GM12891 (cell line): ENCODE data around the gene CLEC11A.

Source experiments
- DNase-seq: peaks from one replicate; pipeline ENCODE4 v3.0.0; 2011; ENCODE audit warnings: low spot score; ENCODE audit not compliant: insufficient read length
- FAIRE-seq: peaks from 2 replicates; lab custom pipeline; 2011; peaks lifted over from hg19 to GRCh38; lab: Jason Lieb, UNC
- PAX5 ChIP-seq: IDR thresholded peaks from 2 replicates; pipeline ENCODE4 v1.6.1; 2011; ENCODE audit warnings: low read length, moderate library complexity, mild to moderate bottlenecking; ENCODE audit not compliant: insufficient read depth, severe bottlenecking
- POLR2A ChIP-seq: IDR thresholded peaks from 2 replicates; pipeline ENCODE4 v1.6.1; 2011; ENCODE audit warnings: low read depth, low read length, control low read depth
- POLR2AphosphoS5 ChIP-seq: IDR thresholded peaks from 2 replicates; pipeline ENCODE4 v1.6.1; 2011; ENCODE audit warnings: low read depth, low read length, control low read depth
- POU2F2 ChIP-seq: IDR thresholded peaks from 2 replicates; pipeline ENCODE4 v1.6.1; 2011; ENCODE audit warnings: low read depth, mild to moderate bottlenecking, control low read depth, low read length, moderate library complexity
- SPI1 ChIP-seq: IDR thresholded peaks from 2 replicates; pipeline ENCODE4 v1.6.1; 2011; ENCODE audit warnings: low read depth, low read length, control low read depth
- TAF1 ChIP-seq: IDR thresholded peaks from 2 replicates; pipeline ENCODE4 v1.6.1; 2011; ENCODE audit warnings: low read depth, low read length, control low read depth

The CLEC11A gene

GRCh38 chr19:50703915-50704796 lies 19.0 kb upstream of the CLEC11A start:
- FAIRE-seq: no peak
- TF ChIP-seq TAF1: no peak
- no peak for DNase-seq

- TF ChIP-seq POLR2A (no peak), PAX5 (no peak), POLR2AphosphoS5 (no peak)
- FAIRE-seq: peak; percentile 71
These were observed 17.6 kb upstream of the CLEC11A start for GRCh38 chr19:50705422-50706019.

DNA sequence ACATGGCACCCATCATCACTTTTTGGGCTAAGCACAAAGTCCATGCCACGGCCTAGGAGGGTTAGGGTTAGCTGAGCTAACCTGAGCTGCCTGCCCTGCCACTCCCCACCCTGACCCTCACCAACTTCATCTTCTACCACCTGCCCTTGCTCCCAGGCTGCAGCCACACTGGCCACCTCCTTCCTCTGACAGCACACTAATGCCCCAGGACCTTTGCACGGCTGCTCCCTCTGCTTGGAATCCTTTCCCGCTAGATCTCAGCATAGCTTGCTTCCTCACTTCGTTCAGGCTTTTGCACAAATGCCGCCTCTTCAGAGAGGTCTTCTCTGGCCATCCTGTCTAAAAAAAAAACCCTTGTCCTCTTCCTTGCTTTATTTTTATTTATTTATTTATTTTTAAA lies 16.8 kb upstream of the CLEC11A start:
- TF ChIP-seq POU2F2 (no peak), POLR2AphosphoS5 (no peak), POLR2A (no peak), PAX5 (no peak)
- FAIRE-seq: no peak

More at GRCh38 chr19:50705422-50706019, 17.6 kb upstream of the CLEC11A start:
- peak; percentile 68 for DNase-seq

DNA sequence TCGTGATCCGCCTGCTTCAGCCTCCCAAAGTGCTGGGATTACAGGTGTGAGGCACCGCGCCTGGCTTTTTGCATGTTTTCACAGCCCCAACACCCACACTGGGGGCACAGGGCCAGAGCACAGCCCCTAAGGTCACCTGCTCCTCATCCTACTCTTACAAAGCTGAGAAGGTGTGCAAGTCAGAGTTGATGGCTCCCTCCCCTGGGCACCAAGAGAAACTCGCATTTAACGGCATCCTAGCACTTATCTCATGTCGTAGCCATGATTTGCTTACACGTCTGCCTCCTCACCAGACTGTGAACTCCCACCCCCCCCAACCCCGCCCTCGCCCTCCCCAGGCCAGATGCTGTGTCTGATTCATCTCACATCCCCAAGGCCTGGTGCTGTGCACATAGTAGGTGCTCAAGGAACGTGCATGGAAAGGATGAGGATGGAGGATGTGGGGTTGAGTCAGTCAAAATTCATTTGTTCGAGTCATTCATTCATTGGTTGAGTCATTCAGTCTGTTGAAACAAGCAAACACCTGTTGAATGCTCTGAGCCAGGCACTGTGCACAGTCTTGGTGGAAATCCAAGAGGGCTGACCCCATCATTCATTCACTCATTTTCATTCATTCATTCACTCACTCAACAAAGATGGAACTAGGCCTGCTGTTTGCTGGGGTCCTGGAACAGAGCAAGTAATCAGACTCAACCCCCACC lies 14.8 kb upstream of the CLEC11A start:
- FAIRE-seq: no peak
- TF ChIP-seq POLR2A (no peak), POU2F2 (no peak), POLR2AphosphoS5 (no peak), SPI1 (no peak), PAX5 (no peak), TAF1 (no peak)

More for the DNA sequence above, 16.8 kb upstream of the CLEC11A start:
- DNase-seq: no peak

DNA sequence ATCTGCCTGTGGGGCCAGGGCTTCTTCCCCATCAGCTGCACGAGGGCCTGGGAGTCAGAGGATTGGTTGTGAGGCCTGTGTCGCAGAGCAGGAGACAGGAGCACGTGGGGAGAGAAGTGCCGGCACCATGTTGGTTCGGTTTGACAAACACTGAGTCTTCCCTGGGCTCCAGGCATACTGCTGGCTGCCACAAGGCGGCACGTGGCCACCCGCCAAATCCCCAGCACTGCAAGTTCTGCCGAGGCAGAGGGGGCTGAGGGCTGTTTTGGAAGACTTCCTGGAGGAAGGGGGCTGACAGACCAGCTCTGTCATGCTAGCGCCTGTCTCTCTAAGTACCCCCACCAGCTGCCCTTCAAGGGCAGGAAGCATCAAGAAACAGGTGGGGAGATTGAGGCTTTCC lies 13.1 kb upstream of the CLEC11A start:
- no peak for FAIRE-seq
- DNase-seq: no peak
- TF ChIP-seq POU2F2 (no peak), PAX5 (no peak), POLR2AphosphoS5 (no peak), TAF1 (no peak), SPI1 (no peak), POLR2A (no peak)

More for the DNA sequence above, 14.8 kb upstream of the CLEC11A start:
- DNase-seq: no peak

DNA sequence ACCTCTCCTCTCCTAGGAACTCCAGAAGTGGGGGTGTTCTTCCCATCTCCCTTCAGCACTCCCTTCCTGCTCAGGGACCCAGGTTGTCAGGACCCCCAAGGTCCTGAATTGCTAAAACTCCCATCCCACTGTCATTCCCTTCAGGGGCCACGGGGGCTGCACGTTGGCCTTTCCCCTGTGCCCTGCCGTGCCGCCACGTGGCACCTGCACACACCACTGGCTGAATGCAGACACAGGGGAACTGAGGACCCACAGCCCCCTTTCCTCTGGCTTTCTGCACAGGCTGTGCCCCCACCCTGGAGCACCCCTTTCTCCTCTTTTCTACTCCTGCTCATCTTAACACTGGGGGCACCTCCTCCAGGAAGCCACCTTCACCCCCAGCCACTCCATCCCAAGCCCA lies 12.6 kb upstream of the CLEC11A start:
- TF ChIP-seq POLR2A: no peak
- TF ChIP-seq POU2F2: no peak
- TF ChIP-seq TAF1: no peak
- no peak for TF ChIP-seq POLR2AphosphoS5
- TF ChIP-seq SPI1: no peak
- TF ChIP-seq PAX5: no peak
- FAIRE-seq: no peak
- no peak for DNase-seq

DNA sequence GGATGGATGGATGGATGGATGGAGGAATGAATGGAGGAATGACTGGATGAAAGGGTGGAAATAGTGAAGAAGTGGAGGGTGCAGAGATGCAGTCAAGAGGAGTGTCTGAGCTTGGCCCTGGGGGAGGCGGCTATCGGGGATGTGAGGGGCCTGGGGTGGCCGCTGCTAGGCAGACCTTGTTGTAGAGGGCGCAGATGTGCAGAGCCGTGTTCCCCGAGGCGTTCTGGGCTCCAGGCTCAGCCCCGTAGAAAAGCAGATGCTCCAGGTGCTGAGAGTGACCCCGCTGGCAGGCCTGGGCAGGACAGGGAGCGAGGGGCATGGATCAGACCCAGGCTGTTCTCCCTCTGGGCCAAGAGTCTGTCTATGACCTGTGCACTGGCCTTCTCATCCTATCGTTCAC lies 12.0 kb upstream of the CLEC11A start:
- no peak for TF ChIP-seq POU2F2
- no peak for TF ChIP-seq SPI1
- no peak for TF ChIP-seq POLR2AphosphoS5
- TF ChIP-seq PAX5: no peak
- no peak for TF ChIP-seq POLR2A
- TF ChIP-seq TAF1: no peak
- DNase-seq (no peak), FAIRE-seq (no peak)

GRCh38 chr19:50711805-50712204 lies 11.4 kb upstream of the CLEC11A start:
- TF ChIP-seq TAF1 (no peak), POLR2A (no peak), POLR2AphosphoS5 (no peak), POU2F2 (no peak), PAX5 (no peak), SPI1 (no peak)

GRCh38 chr19:50712833-50713232 lies 10.3 kb upstream of the CLEC11A start:
- DNase-seq: no peak
- TF ChIP-seq POLR2A (no peak), POLR2AphosphoS5 (no peak), SPI1 (no peak), PAX5 (no peak), TAF1 (no peak), POU2F2 (no peak)
- FAIRE-seq: no peak

More at GRCh38 chr19:50711805-50712204, 11.4 kb upstream of the CLEC11A start:
- no peak for DNase-seq
- no peak for FAIRE-seq
